ENCODE measurements around the gene BCR. TPM values are rescaled to one million over a fixed set of nuclear protein-coding genes. Genes with fewer than 3 reads are reported as not detected.

The BCR gene
- polyA plus RNA-seq, 1 donor from 2014 or later = 57.5 TPM

DNA sequence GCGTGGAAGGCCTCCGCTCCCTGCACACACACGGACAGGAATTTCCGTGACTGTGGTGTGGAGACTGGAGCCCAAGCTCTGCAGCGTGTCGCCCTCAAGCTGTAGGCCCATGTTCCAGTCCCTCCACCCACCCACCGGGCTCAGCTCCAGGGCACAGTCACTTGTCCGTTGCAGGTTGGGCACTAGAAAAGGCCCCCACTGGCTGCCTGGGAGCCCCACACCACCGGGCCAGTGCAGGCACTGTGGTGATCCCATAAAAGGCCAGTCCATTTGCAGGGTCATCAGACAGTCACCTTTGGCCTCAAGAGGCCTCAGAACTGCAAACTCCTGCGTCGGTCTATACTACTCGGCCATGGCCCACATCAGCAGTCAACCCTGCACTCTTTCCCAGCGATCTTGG is 18.7 kb upstream of the BCR start:
- Histone ChIP-seq H3K79me2 (replicated peaks; ENCODE audit: insufficient read depth, low read length) (no peaks in the 10 kb centered on the region), H3K9me2 (ENCODE audit: insufficient read depth, low read length) (no peaks in the 10 kb centered on the region), H2AFZ (ENCODE audit: low read depth, low read length) (no peak overlapping the region), H3K4me2 (ENCODE audit: low read length) (no peak overlapping the region), H3K27me3 (ENCODE audit: insufficient read depth, low read depth, low read length) (no peaks in the 10 kb centered on the region), H3K4me3 (ENCODE audit: low read length) (no peak overlapping the region), H3F3A (ENCODE audit: insufficient read depth, low read length, poor library complexity, severe bottlenecking) (no peaks in the 10 kb centered on the region), H4K20me1 (ENCODE audit: insufficient read depth) (no peaks in the 10 kb centered on the region), H3K27ac (ENCODE audit: low read length) (no peak overlapping the region), H3K9ac (ENCODE audit: low read length) (no peak overlapping the region), H3K9me3 (ENCODE audit: low read length) (no peaks in the 10 kb centered on the region), H3K36me3 (ENCODE audit: insufficient read depth, low read length) (no peaks in the 10 kb centered on the region)
- TF ChIP-seq EZH2 (IDR thresholded peaks at IDR 0.05; ENCODE audit: borderline replicate concordance, insufficient read depth, low read length, poor library complexity, severe bottlenecking) = no peak
- no peak for TF ChIP-seq POLR2AphosphoS5 (IDR thresholded peaks at IDR 0.05)
- TF ChIP-seq EP300 (conservative IDR thresholded peaks at IDR 0.05; ENCODE audit: poor library complexity, severe bottlenecking) = no peak
- TF ChIP-seq, protein P1, sequence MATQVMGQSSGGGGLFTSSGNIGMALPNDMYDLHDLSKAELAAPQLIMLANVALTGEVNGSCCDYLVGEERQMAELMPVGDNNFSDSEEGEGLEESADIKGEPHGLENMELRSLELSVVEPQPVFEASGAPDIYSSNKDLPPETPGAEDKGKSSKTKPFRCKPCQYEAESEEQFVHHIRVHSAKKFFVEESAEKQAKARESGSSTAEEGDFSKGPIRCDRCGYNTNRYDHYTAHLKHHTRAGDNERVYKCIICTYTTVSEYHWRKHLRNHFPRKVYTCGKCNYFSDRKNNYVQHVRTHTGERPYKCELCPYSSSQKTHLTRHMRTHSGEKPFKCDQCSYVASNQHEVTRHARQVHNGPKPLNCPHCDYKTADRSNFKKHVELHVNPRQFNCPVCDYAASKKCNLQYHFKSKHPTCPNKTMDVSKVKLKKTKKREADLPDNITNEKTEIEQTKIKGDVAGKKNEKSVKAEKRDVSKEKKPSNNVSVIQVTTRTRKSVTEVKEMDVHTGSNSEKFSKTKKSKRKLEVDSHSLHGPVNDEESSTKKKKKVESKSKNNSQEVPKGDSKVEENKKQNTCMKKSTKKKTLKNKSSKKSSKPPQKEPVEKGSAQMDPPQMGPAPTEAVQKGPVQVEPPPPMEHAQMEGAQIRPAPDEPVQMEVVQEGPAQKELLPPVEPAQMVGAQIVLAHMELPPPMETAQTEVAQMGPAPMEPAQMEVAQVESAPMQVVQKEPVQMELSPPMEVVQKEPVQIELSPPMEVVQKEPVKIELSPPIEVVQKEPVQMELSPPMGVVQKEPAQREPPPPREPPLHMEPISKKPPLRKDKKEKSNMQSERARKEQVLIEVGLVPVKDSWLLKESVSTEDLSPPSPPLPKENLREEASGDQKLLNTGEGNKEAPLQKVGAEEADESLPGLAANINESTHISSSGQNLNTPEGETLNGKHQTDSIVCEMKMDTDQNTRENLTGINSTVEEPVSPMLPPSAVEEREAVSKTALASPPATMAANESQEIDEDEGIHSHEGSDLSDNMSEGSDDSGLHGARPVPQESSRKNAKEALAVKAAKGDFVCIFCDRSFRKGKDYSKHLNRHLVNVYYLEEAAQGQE (IDR thresholded peaks at IDR 0.05; ENCODE audit: borderline replicate concordance) = no peak
- TF ChIP-seq SMC3 (conservative IDR thresholded peaks at IDR 0.05; ENCODE audit: poor library complexity) = no peak
- TF ChIP-seq RAD21 (conservative IDR thresholded peaks at IDR 0.05) = no peak
- no peak for TF ChIP-seq CTCF (IDR thresholded peaks at IDR 0.05; ENCODE audit: poor library complexity, severe bottlenecking)
- TF ChIP-seq MXI1 (conservative IDR thresholded peaks at IDR 0.05; ENCODE audit: poor library complexity, severe bottlenecking) = no peak
- TF ChIP-seq TAF1 (IDR thresholded peaks at IDR 0.05; ENCODE audit: low read depth) = no peak

- Histone ChIP-seq H3K9me3 (ENCODE audit: low read length) (no peaks in the 10 kb centered on the region), H3K27me3 (ENCODE audit: insufficient read depth, low read depth, low read length) (no peaks in the 10 kb centered on the region), H4K20me1 (ENCODE audit: insufficient read depth) (no peaks in the 10 kb centered on the region), H3K4me3 (ENCODE audit: low read length) (no peak overlapping the region), H3K79me2 (replicated peaks; ENCODE audit: insufficient read depth, low read length) (no peaks in the 10 kb centered on the region), H2AFZ (ENCODE audit: low read depth, low read length) (no peak overlapping the region), H3K9me2 (ENCODE audit: insufficient read depth, low read length) (no peaks in the 10 kb centered on the region), H3K27ac (ENCODE audit: low read length) (no peak overlapping the region), H3K4me2 (ENCODE audit: low read length) (no peak overlapping the region), H3K9ac (ENCODE audit: low read length) (no peak overlapping the region), H3K36me3 (ENCODE audit: insufficient read depth, low read length) (no peaks in the 10 kb centered on the region), H3F3A (ENCODE audit: insufficient read depth, low read length, poor library complexity, severe bottlenecking) (no peaks in the 10 kb centered on the region)
- TF ChIP-seq EZH2 (IDR thresholded peaks at IDR 0.05; ENCODE audit: borderline replicate concordance, insufficient read depth, low read length, poor library complexity, severe bottlenecking) (no peak), MXI1 (conservative IDR thresholded peaks at IDR 0.05; ENCODE audit: poor library complexity, severe bottlenecking) (no peak)
Measured at GRCh38 chr22:23163665-23164064, 16.6 kb upstream of the BCR start.

- Histone ChIP-seq H3K9me3 (ENCODE audit: low read length) (no peaks in the 10 kb centered on the region), H3K79me2 (replicated peaks; ENCODE audit: insufficient read depth, low read length) (no peaks in the 10 kb centered on the region), H3K27ac (ENCODE audit: low read length) (no peak overlapping the region), H4K20me1 (ENCODE audit: insufficient read depth) (no peaks in the 10 kb centered on the region), H3K36me3 (ENCODE audit: insufficient read depth, low read length) (no peaks in the 10 kb centered on the region), H3K9me2 (ENCODE audit: insufficient read depth, low read length) (no peaks in the 10 kb centered on the region), H3F3A (ENCODE audit: insufficient read depth, low read length, poor library complexity, severe bottlenecking) (no peaks in the 10 kb centered on the region), H3K4me2 (ENCODE audit: low read length) (no peak overlapping the region), H3K27me3 (ENCODE audit: insufficient read depth, low read depth, low read length) (no peaks in the 10 kb centered on the region), H3K4me3 (ENCODE audit: low read length) (no peak overlapping the region), H2AFZ (ENCODE audit: low read depth, low read length) (no peak overlapping the region), H3K9ac (ENCODE audit: low read length) (no peak overlapping the region)
- TF ChIP-seq MXI1 (conservative IDR thresholded peaks at IDR 0.05; ENCODE audit: poor library complexity, severe bottlenecking) (no peak), CTCF (IDR thresholded peaks at IDR 0.05; ENCODE audit: poor library complexity, severe bottlenecking) (no peak), RAD21 (conservative IDR thresholded peaks at IDR 0.05) (no peak), TAF1 (IDR thresholded peaks at IDR 0.05; ENCODE audit: low read depth) (no peak), SMC3 (conservative IDR thresholded peaks at IDR 0.05; ENCODE audit: poor library complexity) (no peak), EZH2 (IDR thresholded peaks at IDR 0.05; ENCODE audit: borderline replicate concordance, insufficient read depth, low read length, poor library complexity, severe bottlenecking) (no peak), POLR2AphosphoS5 (IDR thresholded peaks at IDR 0.05) (no peak), EP300 (conservative IDR thresholded peaks at IDR 0.05; ENCODE audit: poor library complexity, severe bottlenecking) (no peak)
- TF ChIP-seq, protein P1 (IDR thresholded peaks at IDR 0.05; ENCODE audit: borderline replicate concordance) = no peak
Measured at GRCh38 chr22:23164091-23164490, 16.2 kb upstream of the BCR start.
